IPS-NIHi11 (cell line): ENCODE results near the gene DSG2.

Experiments
- DNase-seq: peaks from one replicate; pipeline ENCODE4 v3.0.0; 2012; ENCODE audit warnings: mixed read lengths, low spot score

The DSG2 gene

GRCh38 chr18:31590570-31590969, 92.6 kb downstream of the DSG2 start:
- DNase-seq, result no peak

- no peak for DNase-seq
Observed at GRCh38 chr18:31591113-31591512, 93.1 kb downstream of the DSG2 start.

- DNase-seq, result no peak
Observed at GRCh38 chr18:31591628-31592027, 93.7 kb downstream of the DSG2 start, which contains the start of gene TTR. Gene TTR, plus strand, starts transcription at chr18:31591877. Its CDS starts 26 bp downstream, at chr18:31591903.

- no peak for DNase-seq
Observed at GRCh38 chr18:31592506-31593157, 94.7 kb downstream of the DSG2 start.

- no peak for DNase-seq
Observed at GRCh38 chr18:31595121-31595771, 97.3 kb downstream of the DSG2 start.

GRCh38 chr18:31596081-31596872, 98.3 kb downstream of the DSG2 start:
- DNase-seq, result no peak

GRCh38 chr18:31598021-31598805, 100.2 kb downstream of the DSG2 start:
- DNase-seq, result no peak
